HG03135 (cell line): ENCODE data around the gene ECSIT.
"Not testable (repeated sequence)": the region's sequence is repeated elsewhere in the genome, so short reads cannot be mapped to it uniquely, and the experiment has no call there.

Experiments used
- ATAC-seq: cut with Tn5 transposase; IDR thresholded peaks from one replicate; pipeline ENCODE4 v1.9.1; 2021; ENCODE audit warnings: mild to moderate bottlenecking, moderate library complexity; ENCODE audit not compliant: unreplicated experiment

ECSIT gene

DNA sequence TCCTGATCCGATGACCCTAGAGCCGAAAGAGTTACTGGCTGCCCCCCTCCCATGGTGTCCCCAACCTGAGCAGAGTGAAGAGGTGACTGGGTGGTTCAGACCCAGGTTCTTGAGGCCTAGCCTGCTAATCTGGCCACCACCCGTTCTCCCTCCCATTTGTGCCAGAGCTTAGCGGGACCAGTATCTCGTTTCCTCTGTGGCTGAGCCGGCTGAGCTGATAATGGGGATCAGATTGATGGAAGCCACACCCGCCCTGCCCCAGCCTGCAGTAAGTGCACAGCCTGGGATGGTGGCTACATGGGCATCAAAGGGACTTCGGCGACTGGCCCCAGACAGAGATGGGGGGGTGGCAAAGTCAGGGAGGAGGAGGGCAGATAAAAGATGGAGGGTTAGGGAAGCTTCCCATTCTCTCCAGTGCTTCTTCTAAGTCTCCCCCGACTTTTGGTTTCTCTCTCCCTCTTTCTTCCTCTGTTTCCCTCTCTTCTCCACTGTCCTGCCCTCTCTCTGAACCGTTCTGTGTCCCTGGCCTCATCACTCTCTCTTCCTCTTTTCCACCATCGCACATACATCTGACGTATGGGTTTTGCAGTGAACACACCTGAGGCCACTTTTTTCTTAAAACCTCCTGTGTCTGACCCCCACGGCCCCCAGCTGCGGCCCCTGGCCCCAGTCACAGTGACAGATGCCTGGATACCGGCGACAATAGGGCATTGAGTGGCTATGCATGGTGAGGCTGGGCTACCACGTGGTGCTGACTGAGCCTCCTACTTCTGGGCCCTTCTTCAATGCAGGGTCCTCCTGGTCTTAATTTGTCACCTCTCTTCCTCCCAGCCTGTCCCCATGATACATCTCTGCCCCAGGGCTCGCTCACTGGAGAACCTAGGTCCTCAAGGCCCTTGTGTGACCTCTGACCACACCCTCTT is 50.5 kb downstream of the ECSIT start:
- no peak for ATAC-seq

DNA sequence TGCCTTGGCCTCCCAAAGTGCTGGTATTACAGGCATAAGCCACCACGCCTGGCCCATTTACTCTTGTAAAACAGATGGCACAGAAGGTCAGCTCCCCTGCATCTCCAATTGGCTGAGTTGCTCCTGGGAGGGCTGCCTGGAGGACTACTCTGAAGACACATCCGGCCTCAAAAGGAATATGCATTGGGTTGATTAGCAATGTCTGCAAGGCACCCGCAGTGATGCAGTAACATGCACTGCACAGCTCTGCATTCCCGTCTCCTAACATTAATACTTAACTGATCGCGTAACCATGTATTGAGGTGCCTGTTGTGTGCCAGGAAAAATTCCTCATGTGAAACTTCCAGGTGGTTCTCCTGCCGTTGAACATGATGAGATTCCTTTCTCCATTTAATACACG is 53.1 kb downstream of the ECSIT start:
- no peak for ATAC-seq

DNA sequence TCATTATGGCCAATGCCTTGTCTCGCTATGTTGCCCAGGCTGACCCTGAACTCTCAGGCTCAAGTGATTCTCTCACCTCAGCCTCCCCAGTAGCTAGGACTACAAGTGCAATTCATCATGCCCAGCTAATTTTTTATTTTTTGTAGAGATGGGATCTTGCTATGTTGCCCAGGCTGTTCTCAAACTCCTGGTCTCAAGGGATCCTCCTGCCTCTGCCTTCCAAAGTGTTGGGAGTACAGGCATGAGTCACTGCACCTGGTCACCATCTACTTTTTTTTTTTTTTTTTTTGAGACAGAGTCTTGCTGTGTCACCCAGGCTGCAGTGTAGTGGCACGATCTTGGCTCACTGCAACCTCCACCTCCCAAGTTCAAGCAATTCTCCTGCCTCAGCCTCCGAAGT is 53.6 kb downstream of the ECSIT start:
- ATAC-seq = not testable (repeated sequence)

DNA sequence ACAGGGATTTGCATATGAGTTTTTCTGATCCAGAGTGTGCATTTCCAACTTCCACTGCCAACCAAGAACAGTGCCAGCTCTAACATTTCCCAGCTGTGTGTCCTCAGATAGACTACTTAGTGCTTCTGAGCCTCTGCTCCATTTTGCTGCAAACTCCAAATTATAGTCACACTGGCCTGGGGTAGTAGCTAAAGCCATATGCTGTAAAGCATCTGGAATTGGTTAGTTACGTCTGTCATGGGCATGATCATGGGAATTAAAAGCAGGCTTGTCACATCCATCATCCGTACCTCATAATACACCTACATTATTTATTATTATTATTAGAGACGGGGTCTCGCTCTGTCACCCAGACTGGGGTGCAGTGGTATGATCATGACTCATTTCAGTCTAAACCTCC is 55.2 kb downstream of the ECSIT start:
- ATAC-seq = no peak

DNA sequence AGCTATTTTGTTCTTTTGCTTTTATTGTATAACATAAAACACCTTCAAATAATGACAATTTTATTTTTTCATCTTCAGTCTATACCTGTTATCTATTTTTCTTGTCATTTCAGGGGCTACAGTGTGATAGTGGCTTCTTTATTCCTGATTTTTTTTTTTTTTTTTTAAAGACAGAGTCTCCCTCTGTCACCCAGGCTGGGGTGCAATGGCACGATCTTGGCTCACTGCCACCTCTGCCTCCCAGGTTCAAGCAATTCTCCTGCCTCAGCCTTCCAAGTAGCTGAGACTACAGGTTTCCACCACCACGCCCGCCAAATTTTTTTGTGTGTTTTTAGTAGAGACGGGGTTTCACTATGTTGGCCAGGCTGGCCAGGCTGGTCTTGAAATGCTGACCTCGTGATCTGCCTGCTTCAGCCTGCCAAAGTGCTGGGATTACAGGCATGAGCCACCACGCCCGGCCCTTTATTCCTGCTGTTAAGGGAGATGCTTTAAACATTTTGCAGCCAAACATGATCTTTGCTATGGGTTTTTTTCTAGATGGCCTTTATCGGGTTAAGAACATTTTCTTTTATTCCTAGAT is 60.6 kb downstream of the ECSIT start:
- not testable (repeated sequence) for ATAC-seq

DNA sequence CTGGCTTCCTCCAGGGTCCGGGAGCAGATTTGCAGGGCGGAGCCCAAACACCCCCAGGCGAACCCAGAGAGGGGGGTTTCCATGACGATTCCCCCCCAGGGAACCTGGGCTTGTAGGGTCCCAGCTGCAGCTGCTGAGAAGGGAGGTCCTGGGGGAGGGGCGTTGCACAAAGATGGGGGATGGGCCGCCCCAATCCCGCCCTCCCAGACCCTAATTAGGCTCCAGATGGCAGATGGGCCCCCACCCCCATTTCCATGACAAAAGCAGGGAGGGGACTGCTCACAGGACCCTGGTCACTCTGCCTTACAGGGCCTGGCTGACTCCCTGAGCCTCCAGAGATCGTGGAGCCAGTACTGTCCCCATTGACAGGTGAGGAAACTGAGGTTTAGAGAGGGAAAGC is 63.3 kb downstream of the ECSIT start:
- ATAC-seq = no peak

DNA sequence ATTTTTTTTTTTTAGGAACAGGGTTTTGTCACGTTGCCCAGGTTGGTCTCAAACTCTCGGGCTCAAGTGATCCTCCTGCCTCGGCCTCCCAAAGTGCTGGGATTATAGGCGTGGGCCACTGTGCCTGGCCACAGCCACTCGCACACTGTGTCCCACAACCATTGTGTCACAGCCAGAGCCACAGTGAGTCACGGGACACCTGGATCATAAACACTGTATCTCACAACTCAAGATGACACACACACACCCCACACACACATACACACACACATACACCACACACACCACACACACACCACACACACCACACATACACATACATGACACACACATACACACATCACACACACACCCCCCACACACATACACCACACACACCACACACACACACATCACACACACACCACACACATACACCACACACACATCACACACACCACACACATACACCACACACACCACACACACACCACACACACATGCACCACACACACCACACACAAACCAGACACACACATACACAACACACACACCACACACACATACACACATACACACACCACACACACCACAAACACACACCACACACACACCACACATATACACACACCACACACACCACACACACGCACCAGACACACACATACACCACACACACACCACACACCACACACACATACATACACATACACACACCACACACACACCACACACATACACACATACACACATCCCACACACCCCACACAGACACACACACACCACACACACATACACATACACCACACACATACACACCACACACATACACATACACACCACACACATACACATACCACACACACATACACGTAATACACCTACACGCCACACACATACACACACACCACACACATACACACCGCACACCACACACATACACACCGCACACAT is 64.3 kb downstream of the ECSIT start:
- no peak for ATAC-seq

DNA sequence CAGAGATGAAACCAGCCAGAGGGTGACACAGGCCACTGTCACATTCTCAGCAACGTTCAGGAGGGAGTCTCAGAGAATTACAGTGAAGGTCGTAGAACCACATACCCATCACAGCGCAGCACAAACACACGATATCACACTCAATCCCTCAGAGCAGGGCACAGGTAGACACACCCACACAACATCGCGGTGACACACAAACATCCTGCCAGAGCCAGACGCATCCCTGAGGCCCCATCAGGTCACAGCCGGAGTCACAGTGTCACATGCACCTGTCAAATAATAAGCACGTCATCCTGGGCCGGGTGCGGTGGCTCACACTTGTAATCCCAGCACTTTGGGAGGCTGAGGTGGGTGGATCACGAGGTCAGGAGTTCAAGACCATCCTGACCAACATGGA is 65.5 kb downstream of the ECSIT start:
- no peak for ATAC-seq

DNA sequence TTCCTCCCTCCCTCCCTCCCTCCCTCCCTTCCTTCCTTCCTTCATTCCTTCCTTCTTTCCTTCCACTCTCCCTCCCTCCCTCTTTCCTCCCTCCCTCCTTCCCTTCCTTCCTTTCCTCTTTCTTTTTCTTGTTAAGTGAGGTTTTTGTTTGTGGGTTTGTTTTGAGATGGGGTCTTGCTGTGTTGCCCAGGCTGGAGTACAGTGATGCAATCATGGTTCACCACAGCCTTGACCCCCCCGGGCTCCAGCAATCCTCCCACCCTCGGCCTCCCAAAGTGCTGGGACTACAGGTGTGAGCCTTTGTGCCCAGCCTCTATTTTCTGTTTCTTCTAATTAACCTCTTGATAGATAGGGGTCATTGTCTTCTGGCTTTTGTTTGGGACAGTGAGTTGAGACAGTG is 67.5 kb downstream of the ECSIT start:
- ATAC-seq = no peak

DNA sequence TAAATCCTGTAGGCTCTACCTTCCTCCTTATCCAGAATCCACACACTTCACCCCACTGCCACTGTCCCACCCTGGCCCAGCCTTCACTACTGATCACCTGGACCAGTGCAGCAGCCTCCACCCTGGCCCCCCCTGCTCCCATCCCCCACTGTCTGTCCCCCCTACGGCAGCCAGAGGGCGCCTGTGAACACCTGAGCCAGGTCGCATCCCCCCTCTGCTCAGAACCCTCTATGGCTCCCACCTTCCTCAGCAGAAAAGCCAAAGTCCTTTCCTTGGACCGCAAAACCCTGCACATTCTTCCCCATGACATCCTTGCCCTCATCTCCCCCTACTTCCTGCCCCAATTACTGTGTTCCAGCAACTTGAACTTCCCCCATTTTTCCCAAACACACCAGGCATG is 68.7 kb downstream of the ECSIT start:
- no peak for ATAC-seq

DNA sequence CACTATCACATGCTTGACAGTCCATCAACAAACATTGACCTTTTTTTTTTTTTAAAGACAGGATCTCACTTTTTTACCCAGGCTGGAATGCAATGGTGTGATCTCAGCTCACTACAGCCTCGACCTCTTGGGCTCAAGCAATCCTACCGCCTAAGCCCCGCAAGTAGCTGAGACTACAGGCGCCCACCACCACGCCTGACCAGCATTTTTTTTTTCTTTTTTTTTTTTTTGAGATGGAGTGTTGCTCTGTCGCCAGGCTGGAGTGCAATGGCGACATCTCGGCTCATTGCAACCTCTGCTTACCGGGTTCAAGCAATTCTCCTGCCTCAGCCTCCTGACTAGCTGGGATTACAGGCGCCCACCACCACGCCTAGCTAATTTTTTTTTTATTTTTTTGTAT is 70.0 kb downstream of the ECSIT start:
- not testable (repeated sequence) for ATAC-seq

DNA sequence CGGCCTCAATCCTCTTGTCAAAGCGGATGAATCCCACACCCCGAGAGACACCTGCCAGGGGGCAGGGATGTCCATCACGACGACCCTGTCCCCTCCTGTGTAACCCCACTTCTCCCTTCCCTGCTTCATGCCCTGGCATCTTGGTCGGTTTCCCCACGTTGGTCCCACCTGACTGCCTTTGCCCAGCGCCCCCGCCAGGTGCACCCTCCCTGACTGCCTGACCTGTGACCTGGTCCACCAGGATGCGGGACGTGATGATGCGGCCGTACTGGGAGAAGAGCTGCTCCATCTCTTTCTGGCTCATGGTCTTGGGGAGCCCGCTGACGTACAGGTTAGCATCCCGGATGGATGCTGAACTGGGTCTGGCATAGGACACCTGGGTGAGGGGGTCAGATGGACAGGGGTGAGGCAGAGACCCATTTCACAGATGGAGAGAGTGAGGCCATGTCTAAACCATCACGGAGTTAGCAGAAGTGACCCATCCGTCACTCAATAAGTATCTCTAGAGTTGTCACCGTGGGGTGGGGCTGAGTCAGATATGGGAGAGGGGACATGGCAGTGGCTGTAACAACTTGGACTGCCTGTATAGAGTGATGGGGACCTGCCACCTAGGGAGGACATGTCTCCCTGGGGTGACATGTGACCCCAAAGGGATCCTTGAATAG is 70.6 kb downstream of the ECSIT start:
- no peak for ATAC-seq

DNA sequence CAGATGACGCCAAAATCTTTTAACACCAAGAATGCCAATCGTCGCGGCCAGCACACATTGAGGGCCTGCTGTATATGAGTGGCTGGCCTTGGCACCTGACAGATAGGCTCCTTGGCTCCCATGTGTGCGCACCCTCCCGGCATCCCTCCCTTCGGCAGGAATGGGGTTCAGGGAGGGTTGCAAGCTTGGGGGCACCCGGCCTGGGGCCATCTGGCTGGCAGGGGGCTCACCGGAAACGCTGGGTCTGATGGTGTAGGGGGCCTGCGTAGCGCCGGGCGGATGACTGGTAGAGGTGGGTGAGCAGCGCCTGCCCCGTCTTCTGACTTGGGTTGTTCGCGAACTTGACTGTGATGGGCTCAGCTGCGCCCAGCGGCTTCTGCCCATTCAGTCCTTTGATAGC is 71.1 kb downstream of the ECSIT start:
- ATAC-seq = no peak

DNA sequence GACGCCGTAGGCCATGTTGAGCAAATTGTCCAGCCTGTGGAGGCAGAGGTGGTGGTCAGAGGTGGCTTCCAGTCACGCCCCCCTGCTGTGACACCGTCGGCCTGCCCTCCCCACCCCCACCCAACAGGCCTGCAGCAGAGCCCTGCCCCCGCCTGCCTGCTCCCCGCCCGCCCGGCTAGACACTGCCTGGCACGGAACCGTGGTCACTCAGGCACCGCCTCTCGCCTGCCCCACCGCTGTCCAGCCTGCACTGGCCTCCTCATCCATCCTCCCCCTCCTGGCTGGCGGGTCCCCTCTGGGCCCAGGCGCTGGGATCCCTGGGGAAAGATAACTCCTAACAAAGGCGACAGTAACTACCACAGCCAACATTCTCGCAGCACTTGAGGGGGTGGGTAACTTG is 71.8 kb downstream of the ECSIT start:
- no peak for ATAC-seq

DNA sequence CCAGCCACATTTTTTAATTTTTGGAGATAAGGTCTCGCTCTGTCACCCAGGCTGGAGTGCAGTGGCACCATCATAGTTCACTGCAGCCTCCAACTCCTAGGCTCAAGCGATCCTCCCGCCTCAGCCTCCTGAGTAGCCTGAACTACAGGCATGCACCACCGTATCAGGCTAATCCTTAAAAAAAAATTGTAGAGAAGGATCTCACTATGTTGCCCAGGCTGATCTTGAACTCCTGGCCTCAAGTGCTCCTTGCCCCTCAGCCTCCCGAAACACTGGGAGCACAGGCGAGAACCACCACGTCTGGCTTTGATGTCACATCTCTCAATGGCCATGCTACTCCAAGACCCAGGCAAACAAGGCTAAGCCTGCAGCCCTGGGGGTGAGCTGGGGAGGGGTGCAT is 72.3 kb downstream of the ECSIT start:
- no peak for ATAC-seq
